GDM1 (cell line): Measurements from ENCODE around the gene SDK1.
"Not testable (repeated sequence)": the region's sequence is repeated elsewhere in the genome, so short reads cannot be mapped to it uniquely, and the experiment has no call there.

Experiments
- DNase-seq: peaks from one replicate; lab custom pipeline; 2025; lab: John Stamatoyannopoulos, UW

The SDK1 gene

GRCh38 chr7:3538041-3538440 lies 237.0 kb downstream of the SDK1 start:
- DNase-seq, result no peak

DNA sequence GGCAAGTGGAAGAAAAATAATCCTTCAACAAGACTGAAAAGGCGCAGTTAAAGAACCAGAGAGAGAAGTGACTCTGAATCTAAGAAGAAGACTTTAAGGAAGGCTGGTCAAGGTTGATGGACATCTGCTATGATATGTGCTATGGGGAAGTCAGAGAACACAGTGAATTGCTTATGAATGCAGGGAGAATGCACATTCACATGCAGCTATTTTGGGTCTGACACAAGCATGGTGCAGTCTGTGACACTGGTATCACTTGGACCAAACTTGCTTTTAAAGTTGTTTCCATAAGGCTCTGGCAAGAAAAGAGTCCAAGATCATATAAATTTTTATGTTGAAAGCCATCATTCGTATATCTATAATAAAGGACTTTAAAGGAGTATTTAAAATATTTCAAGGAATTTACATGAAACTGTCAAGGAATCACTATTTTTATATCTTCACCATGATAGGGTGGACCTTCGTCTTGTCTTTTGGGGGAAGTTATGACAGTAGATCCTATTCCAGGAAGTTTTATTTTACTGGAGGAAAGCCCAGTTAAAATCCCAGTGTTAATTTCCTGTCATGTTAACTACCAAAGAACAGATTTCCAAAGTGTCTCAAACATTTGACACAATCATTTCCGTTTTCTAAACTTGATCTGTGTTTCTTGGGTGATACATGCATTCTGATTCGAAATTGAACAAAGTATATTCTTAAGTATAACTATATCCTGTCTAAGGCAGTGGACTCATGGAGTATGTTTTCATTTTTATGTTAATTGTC lies 239.6 kb downstream of the SDK1 start:
- no peak for DNase-seq

DNA sequence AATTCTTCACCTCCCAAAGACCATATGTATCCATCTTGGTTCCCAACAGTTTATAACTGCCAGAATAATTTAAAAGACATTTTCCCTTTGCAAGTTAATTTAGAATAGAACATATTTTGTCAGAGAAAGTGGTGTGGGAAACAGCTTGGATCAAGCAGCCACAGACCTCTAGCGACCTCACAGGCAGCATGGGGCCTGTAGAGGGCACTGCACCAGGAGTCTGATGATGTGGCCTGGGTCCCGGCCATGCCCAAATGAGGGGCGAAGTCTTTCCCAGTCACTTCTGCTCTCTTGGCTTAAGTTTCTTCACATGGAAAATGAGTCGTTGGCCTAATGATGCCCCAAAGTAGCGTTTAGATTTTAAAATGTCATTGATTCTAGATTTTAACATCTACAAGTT lies 243.2 kb downstream of the SDK1 start:
- DNase-seq, result no peak

GRCh38 chr7:3548815-3549214 lies 247.8 kb downstream of the SDK1 start:
- DNase-seq, result no peak

- DNase-seq, result no peak
Measured at GRCh38 chr7:3549601-3550000, 248.5 kb downstream of the SDK1 start.

DNA sequence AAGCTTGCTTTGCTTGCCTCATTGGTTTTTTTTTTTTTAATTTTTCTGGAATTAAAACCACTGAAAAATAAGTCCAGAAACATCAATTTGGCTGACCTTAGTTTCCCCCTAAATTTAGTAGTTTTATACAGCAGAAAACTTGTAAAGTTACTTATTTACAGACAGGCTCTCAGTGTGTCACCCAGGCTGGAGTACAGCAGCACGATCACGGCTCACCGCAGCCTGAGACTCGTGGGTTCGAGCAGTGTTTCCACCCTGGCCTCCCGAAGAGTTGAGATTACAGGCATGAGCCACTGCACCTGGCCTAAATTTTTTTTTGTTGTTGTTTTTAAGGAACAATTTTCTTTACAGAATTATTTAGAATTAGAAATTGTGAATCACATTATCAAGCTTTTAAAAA lies 250.5 kb downstream of the SDK1 start:
- no peak for DNase-seq

- DNase-seq, result no peak
Measured at GRCh38 chr7:3552499-3552898, 251.4 kb downstream of the SDK1 start.

GRCh38 chr7:3558400-3558799 lies 257.3 kb downstream of the SDK1 start:
- no peak for DNase-seq

- no peak for DNase-seq
Measured at GRCh38 chr7:3559278-3559677, 258.2 kb downstream of the SDK1 start.

GRCh38 chr7:3560495-3560894 lies 259.4 kb downstream of the SDK1 start:
- DNase-seq, result no peak

- DNase-seq, result no peak
Measured at GRCh38 chr7:3561932-3562331, 260.9 kb downstream of the SDK1 start.

DNA sequence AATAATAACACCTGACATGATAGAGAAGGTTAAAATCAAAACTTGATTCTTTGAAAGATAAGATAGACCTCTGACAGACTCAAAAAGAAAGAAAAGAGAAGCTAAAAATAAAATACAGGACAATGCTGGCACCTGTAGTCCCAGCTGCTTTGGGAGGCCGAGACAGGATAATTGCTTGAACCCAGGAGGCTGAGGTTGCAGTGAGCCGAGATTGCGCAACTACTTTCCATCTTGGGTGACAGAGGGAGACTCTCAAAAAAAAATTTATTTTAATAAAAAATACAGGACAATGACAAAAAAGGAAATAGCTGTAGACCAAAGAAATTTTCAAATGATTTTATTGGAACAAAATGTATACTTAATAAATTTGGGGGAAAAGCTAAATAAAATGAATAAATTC lies 263.2 kb downstream of the SDK1 start:
- no peak for DNase-seq

DNA sequence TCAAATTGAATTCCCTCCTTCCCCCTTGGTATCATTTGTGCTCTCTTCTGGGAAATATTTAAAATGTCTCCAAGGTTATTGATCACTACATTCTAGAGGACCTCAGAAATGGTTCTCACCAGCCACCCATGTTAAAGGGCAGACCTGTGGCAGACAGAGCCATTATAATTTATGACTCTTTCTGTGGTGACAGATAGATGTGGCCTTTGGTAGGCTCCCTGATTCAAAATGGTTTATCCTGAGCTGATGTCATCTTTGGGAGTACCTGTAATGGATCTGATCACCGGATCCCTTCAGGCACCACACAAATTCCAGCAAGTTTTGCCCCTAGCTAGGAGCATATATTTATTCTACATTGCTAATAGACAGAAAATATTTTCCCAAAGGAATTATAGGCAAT lies 267.5 kb downstream of the SDK1 start:
- DNase-seq, result no peak

- DNase-seq, result no peak
Measured at GRCh38 chr7:3569643-3570042, 268.6 kb downstream of the SDK1 start.

GRCh38 chr7:3573151-3573550 lies 272.1 kb downstream of the SDK1 start:
- no peak for DNase-seq

DNA sequence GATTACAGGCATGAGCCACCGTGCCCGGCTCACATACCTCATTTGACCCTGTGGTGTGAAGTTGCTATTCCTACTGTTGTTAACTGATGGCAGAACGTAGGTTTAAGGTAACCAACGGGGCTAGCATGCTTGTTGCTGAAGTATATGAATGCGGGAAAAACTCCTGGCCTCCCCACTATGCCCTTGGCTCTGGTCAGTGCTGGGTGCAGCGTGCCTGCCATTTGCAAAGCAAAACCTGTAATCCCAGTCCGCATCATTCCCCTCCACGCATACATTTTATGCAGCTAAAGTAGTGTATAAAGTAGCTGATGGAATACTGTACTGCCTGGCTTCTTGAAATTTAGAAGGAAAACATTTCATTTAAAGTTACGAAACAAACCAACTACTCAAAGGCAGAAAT lies 273.3 kb downstream of the SDK1 start:
- DNase-seq, result no peak

DNA sequence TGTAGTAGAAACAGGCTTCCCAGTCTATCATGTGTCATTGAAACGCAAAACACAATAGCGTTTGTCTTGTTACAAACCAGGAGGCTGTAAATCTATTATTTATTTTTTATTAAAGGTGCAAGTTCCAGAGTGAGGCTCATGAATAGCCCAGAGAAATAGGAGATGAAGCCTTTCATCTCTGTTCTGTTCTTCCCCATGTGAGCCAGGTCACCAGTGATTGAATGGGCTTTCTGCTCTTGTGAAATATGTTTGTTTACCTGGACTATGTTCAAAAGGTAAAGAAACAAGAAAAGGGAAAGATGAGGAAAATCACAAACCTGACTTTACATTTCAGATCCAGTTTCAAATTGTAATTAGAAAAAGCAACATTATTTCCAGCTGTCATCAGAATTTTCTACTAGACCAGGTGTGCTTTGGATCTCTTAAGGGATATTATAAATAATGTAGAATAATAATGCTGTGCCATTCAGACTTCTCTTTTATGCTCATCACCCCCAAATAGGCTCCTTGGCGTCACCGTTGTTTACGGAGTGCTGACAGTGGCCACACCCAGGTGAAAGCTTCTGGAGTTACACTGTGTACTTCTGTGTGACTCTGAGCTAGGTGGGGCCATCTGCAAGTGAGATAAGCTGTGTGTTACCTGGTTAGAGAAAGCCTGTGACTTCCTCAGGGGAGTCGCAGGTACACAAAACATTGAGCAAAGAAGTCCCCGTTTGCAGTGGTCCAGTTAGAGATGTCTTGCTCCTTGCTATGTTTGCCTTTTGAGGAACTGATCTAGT lies 274.9 kb downstream of the SDK1 start:
- DNase-seq, result no peak

GRCh38 chr7:3578399-3578798 lies 277.3 kb downstream of the SDK1 start:
- no peak for DNase-seq

- DNase-seq, result no peak
Measured at GRCh38 chr7:3579638-3580219, 278.7 kb downstream of the SDK1 start.

GRCh38 chr7:3582145-3582544 lies 281.1 kb downstream of the SDK1 start:
- not testable (repeated sequence) for DNase-seq

- DNase-seq, result no peak
Measured at GRCh38 chr7:3585826-3586225, 284.8 kb downstream of the SDK1 start.

DNA sequence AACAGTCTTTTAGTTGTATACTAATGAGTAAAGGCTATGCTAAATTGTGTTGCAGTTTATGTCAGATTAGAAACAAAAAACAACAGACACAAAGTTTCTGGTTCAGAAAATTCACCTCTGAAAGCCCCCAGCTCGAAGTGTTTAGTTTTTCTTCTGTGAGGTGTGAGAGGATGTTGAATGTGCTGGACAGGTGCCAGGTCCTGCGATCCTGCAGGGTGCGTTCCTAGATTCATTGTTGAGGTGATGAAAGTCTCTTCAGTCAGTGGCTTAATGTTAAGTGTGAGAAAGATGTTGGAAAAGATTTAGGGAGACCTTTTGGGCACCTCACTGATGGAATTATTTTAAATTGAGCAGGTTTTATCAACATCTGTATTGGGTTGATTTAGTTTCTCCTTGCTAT lies 287.3 kb downstream of the SDK1 start:
- no peak for DNase-seq

DNA sequence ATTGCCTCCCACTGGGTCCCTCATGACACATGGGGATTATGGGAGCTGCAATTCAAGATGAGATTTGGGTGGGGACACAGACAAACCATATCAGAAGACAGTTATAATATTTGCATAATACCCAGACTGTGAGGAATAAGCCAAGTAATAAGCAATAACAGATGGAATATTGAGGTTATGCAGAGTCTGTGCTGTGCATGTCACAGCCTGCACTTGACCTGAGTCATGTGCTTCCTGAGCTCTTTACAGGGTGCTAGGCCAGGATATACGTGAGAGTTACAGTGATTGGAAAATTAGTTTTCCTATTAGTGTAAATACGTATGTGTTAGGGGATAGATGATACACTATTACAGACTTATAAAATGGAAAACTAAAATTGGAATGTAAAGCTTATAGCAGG lies 288.7 kb downstream of the SDK1 start:
- no peak for DNase-seq
